Measurements from ENCODE around the gene CMC1.

The CMC1 gene

GRCh38 chr3:28295898-28296490 lies 54.6 kb downstream of the CMC1 start:
- no peak for DNase-seq (ENCODE audit: low read depth in 1 of 2, low spot score in 1 of 2)

GRCh38 chr3:28299705-28300104 lies 58.3 kb downstream of the CMC1 start:
- DNase-seq (ENCODE audit: low read depth in 1 of 2, low spot score in 1 of 2) = no peak

- no peak for DNase-seq (ENCODE audit: low read depth in 1 of 2, low spot score in 1 of 2)
Observed at GRCh38 chr3:28300345-28300962, 59.0 kb downstream of the CMC1 start.

GRCh38 chr3:28301688-28302087 lies 60.3 kb downstream of the CMC1 start:
- no peak for DNase-seq (ENCODE audit: low read depth in 1 of 2, low spot score in 1 of 2)

- no peak for DNase-seq (ENCODE audit: low read depth in 1 of 2, low spot score in 1 of 2)
Observed at GRCh38 chr3:28308196-28308595, 66.8 kb downstream of the CMC1 start.

GRCh38 chr3:28315711-28316110 lies 74.3 kb downstream of the CMC1 start:
- no peak for DNase-seq (ENCODE audit: low read depth in 1 of 2, low spot score in 1 of 2)

GRCh38 chr3:28316226-28316625 lies 74.8 kb downstream of the CMC1 start:
- no peak for DNase-seq (ENCODE audit: low read depth in 1 of 2, low spot score in 1 of 2)

- no peak for DNase-seq (ENCODE audit: low read depth in 1 of 2, low spot score in 1 of 2)
Observed at GRCh38 chr3:28317438-28318022, 76.1 kb downstream of the CMC1 start.

- DNase-seq (ENCODE audit: low read depth in 1 of 2, low spot score in 1 of 2) = no peak
Observed at GRCh38 chr3:28320981-28321380, 79.6 kb downstream of the CMC1 start.

GRCh38 chr3:28322464-28322863 lies 81.0 kb downstream of the CMC1 start:
- DNase-seq (ENCODE audit: low read depth in 1 of 2, low spot score in 1 of 2) = no peak

GRCh38 chr3:28326458-28326926 lies 85.1 kb downstream of the CMC1 start:
- no peak for DNase-seq (ENCODE audit: low read depth in 1 of 2, low spot score in 1 of 2)

- DNase-seq (ENCODE audit: low read depth in 1 of 2, low spot score in 1 of 2) = no peak
Observed at GRCh38 chr3:28328188-28329151, 87.1 kb downstream of the CMC1 start.

- no peak for DNase-seq (ENCODE audit: low read depth in 1 of 2, low spot score in 1 of 2)
Observed at GRCh38 chr3:28334552-28334951, 93.1 kb downstream of the CMC1 start.

GRCh38 chr3:28335246-28335645 lies 93.8 kb downstream of the CMC1 start:
- DNase-seq (ENCODE audit: low read depth in 1 of 2, low spot score in 1 of 2) = no peak

- DNase-seq (ENCODE audit: low read depth in 1 of 2, low spot score in 1 of 2) = no peak
Observed at GRCh38 chr3:28337230-28337629, 95.8 kb downstream of the CMC1 start.

GRCh38 chr3:28343144-28343543 lies 101.7 kb downstream of the CMC1 start:
- no peak for DNase-seq (ENCODE audit: low read depth in 1 of 2, low spot score in 1 of 2)

GRCh38 chr3:28345690-28346089 lies 104.3 kb downstream of the CMC1 start:
- DNase-seq (ENCODE audit: low read depth in 1 of 2, low spot score in 1 of 2) = no peak

- no peak for DNase-seq (ENCODE audit: low read depth in 1 of 2, low spot score in 1 of 2)
Observed at GRCh38 chr3:28347374-28348264, 106.2 kb downstream of the CMC1 start.

GRCh38 chr3:28348265-28348628 lies 106.8 kb downstream of the CMC1 start:
- no peak for DNase-seq (ENCODE audit: low read depth in 1 of 2, low spot score in 1 of 2)

- peak; percentile 76 to 86 for DNase-seq (ENCODE audit: low read depth in 1 of 2, low spot score in 1 of 2)
Observed at GRCh38 chr3:28348629-28349468, 107.4 kb downstream of the CMC1 start, which contains the start of the genes AZI2 and ZCWPW2. Gene AZI2 (minus strand): TSS chr3:28348824. CDS start chr3:28340617, 8,207 bp downstream. Gene ZCWPW2 (plus strand): TSS chr3:28348721. CDS start chr3:28413069, 64,348 bp downstream.
